ENCODE measurements around the gene HSD17B12.

HSD17B12 gene

GRCh38 chr11:43903078-43903477 is 222.5 kb downstream of the HSD17B12 start:
- no peak overlapping the region for H3K23ac ChIP-seq (ENCODE audit: low read length)
- H3K79me2 ChIP-seq (ENCODE audit: control insufficient read depth, insufficient read depth, low read length, poor library complexity): no peaks in the 10 kb centered on the region
- H3K18ac ChIP-seq (ENCODE audit: low read length): no peak overlapping the region
- H2AFZ ChIP-seq (ENCODE audit: insufficient read depth, low read length, poor library complexity): no peak overlapping the region
- H3K27ac ChIP-seq (ENCODE audit: low read depth, low read length): no peak overlapping the region
- no peak overlapping the region for H3K9ac ChIP-seq (ENCODE audit: low read length)
- no peak overlapping the region for H2AK5ac ChIP-seq (ENCODE audit: low read length)
- H3K14ac ChIP-seq (ENCODE audit: low read length): no peak overlapping the region
- H3K4me3 ChIP-seq (ENCODE audit: low read depth, low read length): no peak overlapping the region
- no peak overlapping the region for H4K91ac ChIP-seq (ENCODE audit: low read depth, low read length)
- WGBS (ENCODE audit: extremely low coverage, insufficient coverage, insufficient read length): no CpG with 5 or more reads among the region's 2 CpGs
- DNase-seq: no peak
- H3K27me3 ChIP-seq (ENCODE audit: insufficient read depth, low read length): no peaks in the 10 kb centered on the region
- H3K79me1 ChIP-seq (ENCODE audit: low read length): no peaks in the 10 kb centered on the region
- H3K9me3 ChIP-seq (ENCODE audit: insufficient read depth, low read depth, low read length): peaks cover 4% of the 10 kb centered on the region
- no peak overlapping the region for H2BK12ac ChIP-seq (ENCODE audit: low read length)
- no peak overlapping the region for H2BK5ac ChIP-seq (ENCODE audit: low read depth, low read length, poor library complexity)
- H4K8ac ChIP-seq (ENCODE audit: low read depth, low read length): no peak overlapping the region
- no peaks in the 10 kb centered on the region for H3K4me1 ChIP-seq (ENCODE audit: control insufficient read depth in 1 of 2, insufficient read depth in 2 of 2, low read length in 2 of 2)
- no peak overlapping the region for H3K4ac ChIP-seq (ENCODE audit: low read depth, low read length)
- H3K4me2 ChIP-seq (ENCODE audit: low read length): no peak overlapping the region
- H4K12ac ChIP-seq (ENCODE audit: low read depth, low read length): no peak overlapping the region
- no peaks in the 10 kb centered on the region for H3K36me3 ChIP-seq (ENCODE audit: control insufficient read depth in 1 of 2, insufficient read depth in 2 of 2, low read length in 2 of 2)
- H2BK120ac ChIP-seq (ENCODE audit: insufficient read depth, low read length, poor library complexity): no peak overlapping the region

- WGBS (ENCODE audit: extremely low coverage, insufficient coverage, insufficient read length): no CpG with 5 or more reads among the region's 4 CpGs
Observed at GRCh38 chr11:43903969-43904368, 223.4 kb downstream of the HSD17B12 start.

GRCh38 chr11:43904742-43905535 is 224.4 kb downstream of the HSD17B12 start:
- WGBS (ENCODE audit: extremely low coverage, insufficient coverage, insufficient read length): no CpG with 5 or more reads among the region's 10 CpGs
- H3K27ac ChIP-seq (ENCODE audit: low read depth, low read length): no peak overlapping the region
- no peaks in the 10 kb centered on the region for H3K79me1 ChIP-seq (ENCODE audit: low read length)
- H4K8ac ChIP-seq (ENCODE audit: low read depth, low read length): no peak overlapping the region
- DNase-seq: no peak
- no peak overlapping the region for H3K4me3 ChIP-seq (ENCODE audit: low read depth, low read length)
- H3K18ac ChIP-seq (ENCODE audit: low read length): no peak overlapping the region
- H3K4me1 ChIP-seq (ENCODE audit: control insufficient read depth in 1 of 2, insufficient read depth in 2 of 2, low read length in 2 of 2): no peaks in the 10 kb centered on the region
- H2AFZ ChIP-seq (ENCODE audit: insufficient read depth, low read length, poor library complexity): no peak overlapping the region
- no peak overlapping the region for H3K4me2 ChIP-seq (ENCODE audit: low read length)
- no peak overlapping the region for H4K12ac ChIP-seq (ENCODE audit: low read depth, low read length)
- H3K9me3 ChIP-seq (ENCODE audit: insufficient read depth, low read depth, low read length): no peaks in the 10 kb centered on the region
- H2BK120ac ChIP-seq (ENCODE audit: insufficient read depth, low read length, poor library complexity): no peak overlapping the region
- H3K4ac ChIP-seq (ENCODE audit: low read depth, low read length): no peak overlapping the region
- H2BK5ac ChIP-seq (ENCODE audit: low read depth, low read length, poor library complexity): no peak overlapping the region
- H2AK5ac ChIP-seq (ENCODE audit: low read length): no peak overlapping the region
- no peak overlapping the region for H3K9ac ChIP-seq (ENCODE audit: low read length)
- H3K14ac ChIP-seq (ENCODE audit: low read length): no peak overlapping the region
- H3K79me2 ChIP-seq (ENCODE audit: control insufficient read depth, insufficient read depth, low read length, poor library complexity): no peaks in the 10 kb centered on the region
- no peaks in the 10 kb centered on the region for H3K36me3 ChIP-seq (ENCODE audit: control insufficient read depth in 1 of 2, insufficient read depth in 2 of 2, low read length in 2 of 2)
- no peaks in the 10 kb centered on the region for H3K27me3 ChIP-seq (ENCODE audit: insufficient read depth, low read length)
- H3K23ac ChIP-seq (ENCODE audit: low read length): no peak overlapping the region
- H2BK12ac ChIP-seq (ENCODE audit: low read length): no peak overlapping the region
- H4K91ac ChIP-seq (ENCODE audit: low read depth, low read length): no peak overlapping the region

More at GRCh38 chr11:43903969-43904368, 223.4 kb downstream of the HSD17B12 start:
- no peak for DNase-seq
- H3K27me3 ChIP-seq (ENCODE audit: insufficient read depth, low read length): no peaks in the 10 kb centered on the region
- H3K9me3 ChIP-seq (ENCODE audit: insufficient read depth, low read depth, low read length): peaks cover 4% of the 10 kb centered on the region
- no peak overlapping the region for H4K8ac ChIP-seq (ENCODE audit: low read depth, low read length)
- no peak overlapping the region for H3K14ac ChIP-seq (ENCODE audit: low read length)
- no peak overlapping the region for H3K18ac ChIP-seq (ENCODE audit: low read length)
- no peak overlapping the region for H4K91ac ChIP-seq (ENCODE audit: low read depth, low read length)
- no peak overlapping the region for H2AK5ac ChIP-seq (ENCODE audit: low read length)
- H3K27ac ChIP-seq (ENCODE audit: low read depth, low read length): no peak overlapping the region
- H3K79me1 ChIP-seq (ENCODE audit: low read length): no peaks in the 10 kb centered on the region
- H4K12ac ChIP-seq (ENCODE audit: low read depth, low read length): no peak overlapping the region
- no peak overlapping the region for H2BK120ac ChIP-seq (ENCODE audit: insufficient read depth, low read length, poor library complexity)
- H2BK5ac ChIP-seq (ENCODE audit: low read depth, low read length, poor library complexity): no peak overlapping the region
- H3K23ac ChIP-seq (ENCODE audit: low read length): no peak overlapping the region
- H3K9ac ChIP-seq (ENCODE audit: low read length): no peak overlapping the region
- H3K4ac ChIP-seq (ENCODE audit: low read depth, low read length): no peak overlapping the region
- no peaks in the 10 kb centered on the region for H3K4me1 ChIP-seq (ENCODE audit: control insufficient read depth in 1 of 2, insufficient read depth in 2 of 2, low read length in 2 of 2)
- H3K79me2 ChIP-seq (ENCODE audit: control insufficient read depth, insufficient read depth, low read length, poor library complexity): no peaks in the 10 kb centered on the region
- H3K4me2 ChIP-seq (ENCODE audit: low read length): no peak overlapping the region
- no peak overlapping the region for H2AFZ ChIP-seq (ENCODE audit: insufficient read depth, low read length, poor library complexity)
- no peak overlapping the region for H3K4me3 ChIP-seq (ENCODE audit: low read depth, low read length)
- no peak overlapping the region for H2BK12ac ChIP-seq (ENCODE audit: low read length)
- no peaks in the 10 kb centered on the region for H3K36me3 ChIP-seq (ENCODE audit: control insufficient read depth in 1 of 2, insufficient read depth in 2 of 2, low read length in 2 of 2)

GRCh38 chr11:43905813-43906241 is 225.3 kb downstream of the HSD17B12 start:
- Histone ChIP-seq H3K14ac (ENCODE audit: low read length) (no peak overlapping the region), H4K8ac (ENCODE audit: low read depth, low read length) (no peak overlapping the region), H3K18ac (ENCODE audit: low read length) (no peak overlapping the region), H2AK5ac (ENCODE audit: low read length) (no peak overlapping the region), H3K4me2 (ENCODE audit: low read length) (no peak overlapping the region), H3K4me3 (ENCODE audit: low read depth, low read length) (no peak overlapping the region), H3K23ac (ENCODE audit: low read length) (no peak overlapping the region), H3K9ac (ENCODE audit: low read length) (no peak overlapping the region), H3K27me3 (ENCODE audit: insufficient read depth, low read length) (no peaks in the 10 kb centered on the region), H2BK120ac (ENCODE audit: insufficient read depth, low read length, poor library complexity) (no peak overlapping the region), H3K79me1 (ENCODE audit: low read length) (no peaks in the 10 kb centered on the region), H3K36me3 (ENCODE audit: control insufficient read depth in 1 of 2, insufficient read depth in 2 of 2, low read length in 2 of 2) (no peaks in the 10 kb centered on the region), H2BK5ac (ENCODE audit: low read depth, low read length, poor library complexity) (no peak overlapping the region), H4K91ac (ENCODE audit: low read depth, low read length) (no peak overlapping the region), H2BK12ac (ENCODE audit: low read length) (no peak overlapping the region), H4K12ac (ENCODE audit: low read depth, low read length) (no peak overlapping the region), H3K27ac (ENCODE audit: low read depth, low read length) (no peak overlapping the region), H2AFZ (ENCODE audit: insufficient read depth, low read length, poor library complexity) (no peak overlapping the region), H3K9me3 (ENCODE audit: insufficient read depth, low read depth, low read length) (no peaks in the 10 kb centered on the region), H3K4me1 (ENCODE audit: control insufficient read depth in 1 of 2, insufficient read depth in 2 of 2, low read length in 2 of 2) (no peaks in the 10 kb centered on the region), H3K79me2 (ENCODE audit: control insufficient read depth, insufficient read depth, low read length, poor library complexity) (no peaks in the 10 kb centered on the region), H3K4ac (ENCODE audit: low read depth, low read length) (no peak overlapping the region)
- DNase-seq: no peak
- WGBS (ENCODE audit: extremely low coverage, insufficient coverage, insufficient read length): no CpG with 5 or more reads among the region's 2 CpGs

All from trophoblast cell (in vitro differentiated cells and primary cell).